Measurements from ENCODE around the gene PLIN3.
"Not testable (repeated sequence)": the region's sequence is repeated elsewhere in the genome, so short reads cannot be mapped to it uniquely, and the experiment has no call there.

Gene PLIN3

GRCh38 chr19:4889034-4889815 lies 21.8 kb upstream of the PLIN3 start:
- DNase-seq = no peak

- not testable (repeated sequence) for DNase-seq
These were observed 20.3 kb upstream of the PLIN3 start for GRCh38 chr19:4887803-4888202.

- not testable (repeated sequence) for DNase-seq
These were observed 17.5 kb upstream of the PLIN3 start for GRCh38 chr19:4884993-4885392.

- not testable (repeated sequence) for DNase-seq
These were observed 15.4 kb upstream of the PLIN3 start for GRCh38 chr19:4882874-4883273.

GRCh38 chr19:4879041-4879440 lies 11.6 kb upstream of the PLIN3 start:
- DNase-seq = no peak

- DNase-seq = no peak
These were observed 11.1 kb upstream of the PLIN3 start for GRCh38 chr19:4878491-4878968.

- DNase-seq = no peak
These were observed 10.5 kb upstream of the PLIN3 start for GRCh38 chr19:4877753-4878490.

- no peak for DNase-seq
These were observed 6.5 kb upstream of the PLIN3 start for GRCh38 chr19:4873930-4874329.

GRCh38 chr19:4871711-4872110 lies 4.2 kb upstream of the PLIN3 start:
- DNase-seq = no peak

GRCh38 chr19:4870025-4870700 lies 2.7 kb upstream of the PLIN3 start:
- DNase-seq = no peak

GRCh38 chr19:4868286-4868834 lies 893 bp upstream of the PLIN3 start:
- no peak for DNase-seq

GRCh38 chr19:4866595-4867424 lies 657 bp downstream of the PLIN3 start:
- DNase-seq = no peak

- DNase-seq = peak; percentile 94
These were observed 6.3 kb downstream of the PLIN3 start for GRCh38 chr19:4861147-4861546.

- DNase-seq = no peak
These were observed 7.8 kb downstream of the PLIN3 start for GRCh38 chr19:4859697-4860096.

GRCh38 chr19:4856468-4856867 lies 11.0 kb downstream of the PLIN3 start:
- DNase-seq = not testable (repeated sequence)

GRCh38 chr19:4853506-4853905 lies 14.0 kb downstream of the PLIN3 start:
- DNase-seq = not testable (repeated sequence)

GRCh38 chr19:4852484-4852883 lies 15.0 kb downstream of the PLIN3 start:
- no peak for DNase-seq

- peak; percentile 51 for DNase-seq
These were observed 15.7 kb downstream of the PLIN3 start for GRCh38 chr19:4851551-4852290.

GRCh38 chr19:4849019-4849418 lies 18.4 kb downstream of the PLIN3 start:
- DNase-seq = no peak

GRCh38 chr19:4847190-4847973 lies 20.1 kb downstream of the PLIN3 start:
- no peak for DNase-seq

- DNase-seq = not testable (repeated sequence)
These were observed 21.5 kb downstream of the PLIN3 start for GRCh38 chr19:4845975-4846374.

Measured in NCI-H510A (cell line).